ENCODE results near the gene ZBTB7B. TPM values are rescaled to one million over a fixed set of nuclear protein-coding genes. Genes with fewer than 3 reads are reported as not detected.

ZBTB7B gene
- total RNA-seq, 1 experiment from 2014 or later = 38.3 TPM

DNA sequence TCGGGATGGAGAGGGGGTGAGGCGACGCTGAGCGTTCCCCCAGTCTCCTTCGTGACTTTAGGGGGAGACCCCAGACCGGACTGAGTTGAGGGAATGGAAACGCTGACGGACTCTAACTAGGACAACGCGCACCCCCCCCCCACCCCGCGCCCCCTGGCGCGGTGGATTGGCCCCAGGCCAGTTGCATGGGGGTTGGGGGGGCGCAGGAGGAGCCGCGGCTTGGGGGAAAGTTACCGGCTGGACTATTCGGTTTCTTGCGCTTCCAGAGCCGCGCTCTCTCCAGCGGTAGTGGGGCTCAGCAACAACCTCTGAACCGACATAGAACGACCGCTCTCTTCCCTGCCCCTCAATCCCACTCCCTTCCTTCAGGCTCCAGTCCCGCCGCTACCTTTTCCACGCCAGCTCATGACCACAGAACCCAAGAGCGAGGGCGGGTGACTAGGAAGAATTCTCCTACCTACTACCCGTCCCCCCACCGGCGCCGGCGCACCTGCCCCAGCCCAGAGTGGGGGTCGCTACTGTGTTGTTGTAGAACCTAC lies 694 bp downstream of the ZBTB7B start:
- H3K9me3 Mint-ChIP-seq = peaks cover 0 to 2% of the 10 kb centered on the region in 2 experiments; a peak in 3 of 5 replicates
- H3K27me3 ChIP-seq (ENCODE audit: insufficient read depth, low read length) = no peaks in the 10 kb centered on the region
- H3K14ac ChIP-seq (ENCODE audit: insufficient read depth, low read length) = peak overlapping the region; percentile 32
- no peak overlapping the region for H3K18ac ChIP-seq (ENCODE audit: insufficient read length, low read depth, low read length)
- H3K9me3 ChIP-seq (ENCODE audit: control insufficient read depth, low read depth, low read length) = no peaks in the 10 kb centered on the region
- H4K5ac ChIP-seq (ENCODE audit: insufficient read length, low read depth, low read length) = no peak overlapping the region
- H4K91ac ChIP-seq (ENCODE audit: insufficient read length, low read depth, low read length) = no peak overlapping the region
- peak overlapping the region; percentile 74 for H3K4me2 ChIP-seq (ENCODE audit: insufficient read depth, insufficient read length, low read length)
- H3K23me2 ChIP-seq (ENCODE audit: insufficient read length, low read depth, low read length, poor library complexity, severe bottlenecking) = peaks cover 26% of the 10 kb centered on the region
- no peak overlapping the region for H2BK5ac ChIP-seq (ENCODE audit: insufficient read length, low read length)
- peaks cover 33 to 41% of the 10 kb centered on the region in 2 experiments for H3K4me1 Mint-ChIP-seq
- no CpG with 5 or more reads among the region's 37 CpGs for WGBS (ENCODE audit: extremely low coverage, insufficient read length, low lambda C conversion rate)
- no peaks in the 10 kb centered on the region for H3K27me3 Mint-ChIP-seq (ENCODE audit: low read depth)
- TF ChIP-seq, protein P1, sequence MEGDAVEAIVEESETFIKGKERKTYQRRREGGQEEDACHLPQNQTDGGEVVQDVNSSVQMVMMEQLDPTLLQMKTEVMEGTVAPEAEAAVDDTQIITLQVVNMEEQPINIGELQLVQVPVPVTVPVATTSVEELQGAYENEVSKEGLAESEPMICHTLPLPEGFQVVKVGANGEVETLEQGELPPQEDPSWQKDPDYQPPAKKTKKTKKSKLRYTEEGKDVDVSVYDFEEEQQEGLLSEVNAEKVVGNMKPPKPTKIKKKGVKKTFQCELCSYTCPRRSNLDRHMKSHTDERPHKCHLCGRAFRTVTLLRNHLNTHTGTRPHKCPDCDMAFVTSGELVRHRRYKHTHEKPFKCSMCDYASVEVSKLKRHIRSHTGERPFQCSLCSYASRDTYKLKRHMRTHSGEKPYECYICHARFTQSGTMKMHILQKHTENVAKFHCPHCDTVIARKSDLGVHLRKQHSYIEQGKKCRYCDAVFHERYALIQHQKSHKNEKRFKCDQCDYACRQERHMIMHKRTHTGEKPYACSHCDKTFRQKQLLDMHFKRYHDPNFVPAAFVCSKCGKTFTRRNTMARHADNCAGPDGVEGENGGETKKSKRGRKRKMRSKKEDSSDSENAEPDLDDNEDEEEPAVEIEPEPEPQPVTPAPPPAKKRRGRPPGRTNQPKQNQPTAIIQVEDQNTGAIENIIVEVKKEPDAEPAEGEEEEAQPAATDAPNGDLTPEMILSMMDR (conservative IDR thresholded peaks at IDR 0.05) = no peak
- no peak overlapping the region for H2BK12ac ChIP-seq (ENCODE audit: insufficient read length, low read depth, low read length)
- H2AK5ac ChIP-seq (ENCODE audit: insufficient read length, low read length) = no peak overlapping the region
- H3K23ac ChIP-seq (ENCODE audit: insufficient read length, low read depth, low read length) = no peak overlapping the region
- no peak overlapping the region for H4K8ac ChIP-seq (replicated peaks; ENCODE audit: insufficient read length, low read depth, low read length)
- no peak overlapping the region for H2AFZ ChIP-seq (ENCODE audit: low read length)
- H3K79me1 ChIP-seq (ENCODE audit: insufficient read depth, low read depth, low read length, poor library complexity, severe bottlenecking) = no peaks in the 10 kb centered on the region
- H3K4me3 Mint-ChIP-seq = peak overlapping the region; percentile 93 to 97
- no peak overlapping the region for H2BK15ac ChIP-seq (ENCODE audit: low read depth, low read length)
- no peak overlapping the region for H3K27ac ChIP-seq (ENCODE audit: insufficient read length, low read depth, low read length)
- no peaks in the 10 kb centered on the region; a peak in 2 of 7 replicates for H3K36me3 Mint-ChIP-seq (ENCODE audit: insufficient read depth in 1 of 3, low read depth in 3 of 3)
- H2BK20ac ChIP-seq (ENCODE audit: low read depth, low read length, poor library complexity, severe bottlenecking) = no peak overlapping the region
- H3K9ac ChIP-seq (ENCODE audit: extremely low read depth, insufficient read length, low read length) = peak overlapping the region; percentile 36
- H3K27ac Mint-ChIP-seq = peak overlapping the region; percentile 92 to 95 (median 93); a peak in 6 of 7 replicates
- peaks cover 5% of the 10 kb centered on the region; the same call in 1 of the 2 replicates for H3K4me1 ChIP-seq (ENCODE audit: insufficient read depth, low read length)
- no peak overlapping the region for H3K4ac ChIP-seq (ENCODE audit: low read depth, low read length)
- H3K79me2 ChIP-seq (ENCODE audit: insufficient read depth, low read length) = no peaks in the 10 kb centered on the region; the same call in 1 of the 2 replicates
- H3T11ph ChIP-seq (ENCODE audit: low read length) = no peak overlapping the region
- no peaks in the 10 kb centered on the region for H4K20me1 ChIP-seq (ENCODE audit: control insufficient read depth, insufficient read depth, insufficient read length)
- H2BK120ac ChIP-seq (ENCODE audit: low read depth, low read length, poor library complexity, severe bottlenecking) = no peak overlapping the region
- no peak overlapping the region for H3K56ac ChIP-seq (ENCODE audit: insufficient read length, low read depth, low read length)
- DNase-seq = peak; percentile 42
